HS-5 (cell line): ENCODE data around the gene ACR.

Experiments used
- DNase-seq: peaks from one replicate; pipeline ENCODE4 v3.0.0-alpha.2; 2012; ENCODE audit warnings: low read depth

Gene ACR

GRCh38 chr22:50737728-50738648, at the start of gene ACR:
Gene ACR, plus strand, starts transcription at chr22:50738204. Its CDS starts 32 bp downstream, at chr22:50738236.
- no peak for DNase-seq

GRCh38 chr22:50688448-50688847, 49.6 kb upstream of the ACR start:
- DNase-seq = no peak

GRCh38 chr22:50691521-50691920, 46.5 kb upstream of the ACR start:
- DNase-seq = peak; percentile 19

GRCh38 chr22:50693462-50693861, 44.5 kb upstream of the ACR start:
- no peak for DNase-seq

- DNase-seq = no peak
Measured at GRCh38 chr22:50694099-50694605, 43.9 kb upstream of the ACR start.

- no peak for DNase-seq
Measured at GRCh38 chr22:50694766-50695420, 43.1 kb upstream of the ACR start.

GRCh38 chr22:50695421-50696250, 42.4 kb upstream of the ACR start:
- DNase-seq = no peak

- DNase-seq = no peak
Measured at GRCh38 chr22:50696251-50696798, 41.7 kb upstream of the ACR start.

GRCh38 chr22:50696799-50697561, 41.0 kb upstream of the ACR start:
- no peak for DNase-seq

- DNase-seq = no peak
Measured at GRCh38 chr22:50697667-50698506, 40.1 kb upstream of the ACR start.

GRCh38 chr22:50698546-50698945, 39.5 kb upstream of the ACR start:
- no peak for DNase-seq

GRCh38 chr22:50699001-50699755, 38.8 kb upstream of the ACR start:
- no peak for DNase-seq

GRCh38 chr22:50699756-50700386, 38.1 kb upstream of the ACR start:
- no peak for DNase-seq

- no peak for DNase-seq
Measured at GRCh38 chr22:50700387-50701075, 37.5 kb upstream of the ACR start.

GRCh38 chr22:50701076-50701419, 37.0 kb upstream of the ACR start:
- DNase-seq = no peak

GRCh38 chr22:50701428-50702154, 36.4 kb upstream of the ACR start:
- DNase-seq = no peak

- DNase-seq = no peak
Measured at GRCh38 chr22:50702261-50702671, 35.7 kb upstream of the ACR start.
